HG02642 (cell line): ENCODE data around the gene BTG3.

ENCODE experiments used
- ATAC-seq: cut with Tn5 transposase; IDR thresholded peaks from one replicate; pipeline ENCODE4 v1.9.1; 2021; ENCODE audit warnings: mild to moderate bottlenecking; ENCODE audit not compliant: unreplicated experiment, poor library complexity

Gene BTG3

GRCh38 chr21:17590430-17590829 is 22.3 kb downstream of the BTG3 start:
- no peak for ATAC-seq

DNA sequence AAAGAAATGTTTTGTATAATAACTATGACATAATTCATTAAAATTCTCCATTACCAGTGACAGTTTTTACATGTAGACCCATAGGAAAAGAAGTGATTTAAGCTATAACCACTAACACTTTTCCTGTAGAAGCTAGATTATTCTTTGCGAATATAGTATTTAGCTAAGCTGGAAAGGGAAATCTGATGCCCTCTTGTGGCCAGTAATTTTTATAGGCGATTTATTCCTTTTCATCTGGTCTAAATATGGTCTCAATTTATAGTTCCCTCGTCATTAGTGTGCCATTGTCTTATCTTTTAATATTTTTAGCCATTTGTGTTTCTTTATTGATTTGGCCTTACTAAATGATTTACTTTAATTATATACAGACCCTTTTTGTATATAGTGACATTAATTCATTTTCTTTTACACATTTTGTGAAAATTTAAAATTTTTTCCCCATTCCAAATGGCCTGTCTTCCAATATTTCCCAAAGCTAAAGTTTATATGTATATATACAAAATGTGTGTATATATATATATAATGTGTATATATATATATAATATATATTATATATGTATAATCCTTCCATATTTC is 26.7 kb downstream of the BTG3 start:
- no peak for ATAC-seq

DNA sequence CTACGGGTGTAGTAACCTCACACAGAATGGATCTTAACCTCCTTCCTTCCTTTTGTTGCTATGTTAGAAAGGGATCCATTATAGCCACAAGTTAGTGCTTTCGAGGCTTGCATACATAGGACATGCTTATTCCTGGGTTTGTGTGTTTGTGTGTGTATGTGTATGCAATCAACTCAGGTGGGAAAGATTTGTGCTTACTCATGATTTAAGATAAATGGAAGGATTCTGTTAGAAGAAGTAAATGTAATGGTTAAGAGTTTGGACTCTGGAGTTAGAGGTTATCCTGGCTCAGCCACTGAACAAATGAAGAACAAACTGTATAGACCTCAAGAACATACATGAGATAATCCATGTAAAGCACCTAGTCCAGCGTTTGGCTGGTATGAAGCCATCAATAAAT is 28.8 kb downstream of the BTG3 start:
- no peak for ATAC-seq

- no peak for ATAC-seq
Measured at GRCh38 chr21:17580319-17580718, 32.4 kb downstream of the BTG3 start.

GRCh38 chr21:17578876-17579275 is 33.8 kb downstream of the BTG3 start:
- no peak for ATAC-seq

- no peak for ATAC-seq
Measured at GRCh38 chr21:17578162-17578561, 34.5 kb downstream of the BTG3 start.

- ATAC-seq = no peak
Measured at GRCh38 chr21:17577701-17578100, 35.0 kb downstream of the BTG3 start.

- no peak for ATAC-seq
Measured at GRCh38 chr21:17576080-17576835, 36.4 kb downstream of the BTG3 start.

DNA sequence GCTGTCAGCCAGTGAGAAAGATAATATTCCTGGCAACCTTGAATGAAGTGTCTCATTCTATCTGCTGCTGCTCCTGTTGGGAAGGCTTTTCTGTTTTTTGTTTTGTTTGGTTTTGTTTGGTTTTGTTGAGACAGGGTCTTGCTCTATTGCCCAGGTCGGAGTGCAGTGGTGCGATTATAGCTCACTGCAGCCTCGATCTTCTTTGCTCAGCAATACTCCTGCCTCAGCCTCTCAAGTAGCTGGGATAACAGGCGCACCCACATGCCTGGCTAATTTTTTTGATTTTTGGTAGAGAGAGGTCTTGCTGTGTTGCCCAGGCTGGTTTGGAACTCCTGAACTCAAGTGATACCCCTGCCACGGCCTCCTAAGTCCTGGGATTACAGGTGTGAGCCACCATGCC is 37.6 kb downstream of the BTG3 start:
- ATAC-seq = no peak

DNA sequence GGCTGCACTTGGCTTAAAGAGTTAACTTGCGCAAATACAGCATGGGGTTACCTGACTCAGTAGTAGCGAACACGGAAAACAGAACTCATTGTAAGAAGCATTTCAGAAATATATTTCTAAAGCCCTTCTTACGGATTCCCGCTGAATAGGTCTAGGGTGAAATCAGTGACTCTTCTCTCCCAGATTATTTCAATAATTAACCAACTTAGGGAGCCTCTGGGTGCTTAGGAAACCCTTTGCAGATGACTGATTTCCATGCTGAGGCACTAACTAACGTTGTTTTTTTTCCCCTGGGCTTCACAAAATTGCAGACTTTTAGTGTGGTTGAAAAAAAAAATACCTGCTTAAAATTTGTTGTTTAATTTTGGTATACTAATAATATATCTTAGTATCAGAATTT is 40.3 kb downstream of the BTG3 start:
- no peak for ATAC-seq

DNA sequence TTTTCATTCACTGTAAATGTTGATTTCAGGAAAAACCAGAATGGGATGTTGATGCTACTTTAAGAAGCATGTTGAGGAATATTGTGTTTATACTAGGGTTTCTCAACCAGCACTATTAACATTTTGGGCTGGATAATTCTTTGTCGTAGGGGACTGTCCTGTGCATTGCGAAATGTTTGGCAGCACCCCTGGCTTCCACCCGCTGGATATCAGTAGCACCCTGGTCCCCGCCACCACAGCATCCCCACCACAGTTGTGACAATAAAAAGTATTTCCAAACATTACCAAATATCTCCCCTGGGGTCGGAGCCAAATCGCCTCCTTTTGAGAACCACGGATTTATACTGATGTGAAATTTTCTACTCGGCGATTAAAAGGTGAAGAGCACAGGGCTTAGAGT is 41.9 kb downstream of the BTG3 start:
- ATAC-seq = no peak

- no peak for ATAC-seq
Measured at GRCh38 chr21:17560377-17561025, 52.2 kb downstream of the BTG3 start.

- ATAC-seq = no peak
Measured at GRCh38 chr21:17554679-17555465, 57.8 kb downstream of the BTG3 start.

- ATAC-seq = no peak
Measured at GRCh38 chr21:17554120-17554519, 58.6 kb downstream of the BTG3 start.

GRCh38 chr21:17552410-17552809 is 60.3 kb downstream of the BTG3 start:
- ATAC-seq = no peak

DNA sequence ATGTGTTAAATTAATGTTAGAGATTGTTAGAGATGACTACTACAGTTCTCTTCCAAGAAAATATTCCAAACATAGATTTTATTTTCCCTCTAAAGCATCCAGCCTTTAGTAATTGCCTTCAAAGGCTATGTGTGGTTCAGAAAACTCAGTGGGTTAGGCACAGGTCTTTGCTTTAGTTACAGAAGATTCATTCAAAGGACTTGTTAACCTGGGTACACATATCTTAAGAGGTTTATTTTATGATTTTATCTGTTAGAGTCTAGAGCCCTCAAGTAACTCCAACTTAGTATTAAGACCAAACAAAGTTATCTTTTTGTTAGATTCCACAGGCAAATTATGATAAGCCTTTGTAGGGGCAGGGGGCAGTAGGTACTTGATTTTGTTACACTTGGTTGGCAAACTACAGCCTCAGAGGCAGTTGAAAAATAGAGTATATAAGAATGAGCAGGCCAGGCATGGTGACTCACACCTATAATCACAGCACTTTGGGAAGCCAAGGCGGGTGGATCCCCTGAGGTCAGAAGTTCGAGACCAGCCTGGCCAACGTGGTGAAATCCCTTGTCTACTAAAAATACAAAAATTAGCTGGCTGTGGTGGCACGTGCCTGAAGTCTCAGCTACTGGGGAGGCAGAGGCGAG is 61.9 kb downstream of the BTG3 start:
- no peak for ATAC-seq

DNA sequence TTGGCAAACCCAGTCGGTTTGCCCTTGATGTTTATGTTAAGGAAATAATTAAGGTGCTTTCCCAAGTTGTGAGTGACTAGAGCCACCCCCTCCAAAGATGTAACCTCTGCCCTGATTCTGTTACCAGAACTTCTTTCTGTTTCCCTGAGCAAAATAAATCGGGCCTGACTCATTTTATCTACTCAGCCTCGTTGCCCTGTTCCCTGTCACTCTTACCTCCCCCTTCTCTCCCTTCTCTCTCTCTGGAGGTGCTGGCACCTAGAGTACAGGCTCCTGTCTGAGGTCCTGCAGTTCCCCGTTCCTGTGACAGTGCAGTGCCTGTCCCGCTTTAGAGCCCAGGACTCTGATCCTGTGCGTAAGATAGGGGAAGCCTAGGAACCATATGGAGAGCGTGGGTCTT is 64.4 kb downstream of the BTG3 start:
- no peak for ATAC-seq

DNA sequence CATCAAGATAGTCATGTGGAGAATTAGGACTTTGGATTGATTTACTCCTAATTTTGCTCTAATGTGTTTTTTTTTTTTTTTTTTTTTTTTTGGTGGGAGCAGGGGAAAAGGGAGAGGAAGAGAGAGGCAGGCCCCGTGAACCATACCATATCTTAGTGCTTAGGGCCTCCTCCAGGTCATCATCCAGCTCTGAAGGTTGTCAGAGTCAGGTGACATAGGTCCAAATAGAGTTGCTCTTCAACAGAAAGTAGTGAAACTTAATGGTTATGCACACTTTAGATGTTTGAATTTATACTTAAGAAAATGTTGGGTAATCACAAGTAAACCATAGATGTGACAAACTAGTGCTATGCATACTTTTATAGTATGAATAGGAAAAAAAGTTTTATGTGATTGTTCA is 67.7 kb downstream of the BTG3 start:
- ATAC-seq = no peak
